Endometrial microvascular endothelial cells (primary cell): Measurements from ENCODE around the gene SOAT2. TPM values are rescaled to one million over a fixed set of nuclear protein-coding genes. Genes with fewer than 3 reads are reported as not detected.

Source experiments
- in situ Hi-C: cut with HindIII; loops from 2 replicates; pipeline ENCODE4 v1.10.0; 2017; ENCODE audit warnings: low sequenced_read_pairs, low pct_unique_long_range_greater_than_20kb; ENCODE audit errors: inconsistent ontology term
- total RNA-seq: library from RNA; depleted of rRNA; stranded (reverse); fragments of >200 nt; gene quantifications from one replicate; pipeline ENCODE4 v1.2.3, GENCODE V29; 2015; ENCODE audit errors: inconsistent ontology term

The SOAT2 gene, protein sequence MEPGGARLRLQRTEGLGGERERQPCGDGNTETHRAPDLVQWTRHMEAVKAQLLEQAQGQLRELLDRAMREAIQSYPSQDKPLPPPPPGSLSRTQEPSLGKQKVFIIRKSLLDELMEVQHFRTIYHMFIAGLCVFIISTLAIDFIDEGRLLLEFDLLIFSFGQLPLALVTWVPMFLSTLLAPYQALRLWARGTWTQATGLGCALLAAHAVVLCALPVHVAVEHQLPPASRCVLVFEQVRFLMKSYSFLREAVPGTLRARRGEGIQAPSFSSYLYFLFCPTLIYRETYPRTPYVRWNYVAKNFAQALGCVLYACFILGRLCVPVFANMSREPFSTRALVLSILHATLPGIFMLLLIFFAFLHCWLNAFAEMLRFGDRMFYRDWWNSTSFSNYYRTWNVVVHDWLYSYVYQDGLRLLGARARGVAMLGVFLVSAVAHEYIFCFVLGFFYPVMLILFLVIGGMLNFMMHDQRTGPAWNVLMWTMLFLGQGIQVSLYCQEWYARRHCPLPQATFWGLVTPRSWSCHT
- total RNA-seq = not detected

DNA sequence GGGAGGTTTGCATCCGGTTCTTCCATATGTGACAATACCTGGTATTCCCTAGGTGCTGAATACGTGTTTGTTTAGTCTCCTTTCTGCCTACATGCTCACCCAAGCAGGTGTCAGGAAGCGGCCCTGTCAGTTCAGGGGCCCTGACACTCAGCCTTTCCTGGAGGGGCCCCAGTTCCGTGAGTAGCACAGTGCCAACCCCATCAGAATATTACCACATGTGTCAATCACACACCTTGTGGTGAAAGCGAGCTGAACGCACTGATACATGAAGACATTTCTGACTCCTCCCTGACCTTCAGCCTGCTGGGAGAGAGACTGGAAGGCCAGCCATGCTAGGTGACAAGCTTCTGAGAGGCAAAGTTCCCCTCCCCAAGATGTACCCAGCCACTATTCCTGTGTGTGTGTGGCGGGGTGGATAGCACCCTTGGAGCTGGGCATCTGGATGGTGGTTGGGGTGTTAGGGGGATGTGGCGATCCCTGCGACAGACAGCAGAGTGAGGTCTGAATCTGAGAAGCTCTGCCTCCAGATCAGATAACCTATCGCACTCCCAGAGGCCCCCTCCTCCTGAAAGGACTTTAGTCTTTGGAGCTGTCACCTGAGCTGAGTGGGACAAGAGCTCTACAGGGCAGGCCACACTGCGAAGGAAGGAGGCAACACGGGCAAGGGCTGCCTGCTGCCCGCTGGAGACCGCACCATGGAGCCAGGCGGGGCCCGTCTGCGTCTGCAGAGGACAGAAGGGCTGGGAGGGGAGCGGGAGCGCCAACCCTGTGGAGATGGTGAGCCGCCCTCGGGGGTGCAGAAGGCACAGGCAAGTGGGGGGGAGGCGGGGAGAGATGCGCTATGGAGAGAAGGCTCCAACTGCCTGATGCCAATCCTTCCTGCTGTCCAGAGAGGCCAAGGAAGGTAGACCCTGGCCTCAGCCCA, at the start of gene SOAT2:
Gene SOAT2 (plus strand): TSS at position 604 of the 925 bp plus-strand sequence. CDS start 92 bp downstream, at position 696.
- in situ Hi-C loops = no loop called here

DNA sequence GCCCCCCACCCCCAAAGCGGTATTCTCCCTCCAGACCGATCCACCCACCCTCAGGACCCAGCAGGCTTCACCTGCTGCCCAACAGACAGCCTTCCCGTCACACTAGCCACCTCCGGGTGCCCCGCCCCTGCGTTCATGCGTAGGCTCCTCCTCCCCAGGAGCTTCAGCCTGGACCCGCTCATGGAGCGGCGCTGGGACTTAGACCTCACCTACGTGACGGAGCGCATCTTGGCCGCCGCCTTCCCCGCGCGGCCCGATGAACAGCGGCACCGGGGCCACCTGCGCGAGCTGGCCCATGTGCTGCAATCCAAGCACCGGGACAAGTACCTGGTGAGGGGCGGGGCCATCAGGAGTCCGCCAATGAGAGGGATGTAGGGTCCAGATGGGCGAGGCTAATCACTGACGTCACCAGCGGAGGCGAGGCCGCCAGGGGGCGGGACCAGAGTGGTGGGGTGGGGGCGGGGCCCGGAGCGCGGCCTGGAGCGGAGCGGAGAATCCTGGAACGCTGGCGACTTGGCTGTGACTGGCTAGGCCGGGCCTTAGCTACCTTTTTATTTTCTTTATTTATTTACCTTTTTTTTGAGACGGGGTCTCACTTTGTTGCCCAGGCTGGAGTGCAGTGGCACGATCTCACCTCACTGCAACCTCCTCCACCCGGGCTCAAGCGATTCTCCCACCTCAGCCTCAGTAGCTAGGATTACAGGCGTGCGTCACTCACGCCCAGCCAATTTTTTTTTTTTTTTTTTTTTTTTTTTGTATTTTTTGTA, 49.0 kb upstream of the SOAT2 start:
- in situ Hi-C loops = no loop called here

DNA sequence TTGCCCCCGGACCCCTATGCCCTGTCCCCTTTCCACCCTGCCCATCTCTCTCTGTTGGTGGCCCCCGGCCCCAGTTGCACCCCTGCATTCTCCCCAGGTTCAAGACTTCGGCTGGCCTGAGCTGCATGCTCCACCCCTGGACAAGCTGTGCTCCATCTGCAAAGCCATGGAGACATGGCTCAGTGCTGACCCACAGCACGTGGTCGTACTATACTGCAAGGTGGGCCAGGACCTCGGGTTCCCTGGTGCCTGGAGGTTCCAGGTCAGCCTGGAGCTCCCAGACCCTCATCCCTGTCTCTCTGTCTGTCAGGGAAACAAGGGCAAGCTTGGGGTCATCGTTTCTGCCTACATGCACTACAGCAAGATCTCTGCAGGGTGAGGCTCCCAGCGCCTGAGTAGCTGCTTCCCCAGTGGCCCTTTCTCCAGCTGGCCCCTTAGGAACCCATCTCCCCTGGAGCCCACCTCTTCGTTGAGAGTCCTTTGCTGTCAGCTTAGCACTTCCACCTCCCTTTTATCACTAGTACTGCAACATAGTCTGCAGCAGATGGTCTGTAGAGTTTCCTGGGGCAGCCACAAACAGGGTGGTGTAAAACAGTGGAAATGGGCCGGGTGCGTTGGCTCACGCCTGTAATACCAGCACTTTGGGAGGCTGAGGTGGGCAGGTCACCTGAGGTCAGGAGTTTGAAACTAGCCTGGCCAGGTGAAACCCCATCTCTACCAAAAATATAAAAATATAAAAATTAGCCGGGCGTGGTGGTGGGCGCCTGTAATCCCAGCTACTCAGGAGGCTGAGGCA, 47.6 kb upstream of the SOAT2 start:
- in situ Hi-C loops = no loop called here

DNA sequence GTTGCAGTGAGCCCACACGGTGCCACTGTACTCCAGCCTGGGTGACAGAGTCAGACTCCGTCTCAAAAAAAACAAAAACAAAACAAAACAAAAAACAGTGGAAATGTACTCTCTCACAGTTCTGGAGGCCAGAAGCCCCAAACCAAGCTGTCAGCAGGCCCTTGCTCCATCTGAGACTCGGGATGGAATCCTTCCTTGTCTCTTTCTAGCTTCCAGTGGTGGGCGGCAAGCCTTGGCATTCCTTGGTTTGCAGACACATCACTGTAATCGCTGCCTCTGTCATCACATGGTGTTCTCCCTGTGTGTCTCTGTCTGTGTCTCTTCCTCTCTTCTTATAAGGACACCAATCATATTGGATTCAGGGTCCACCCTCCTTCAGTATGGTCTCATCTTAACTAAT, 47.0 kb upstream of the SOAT2 start:
- in situ Hi-C loops = no loop called here

DNA sequence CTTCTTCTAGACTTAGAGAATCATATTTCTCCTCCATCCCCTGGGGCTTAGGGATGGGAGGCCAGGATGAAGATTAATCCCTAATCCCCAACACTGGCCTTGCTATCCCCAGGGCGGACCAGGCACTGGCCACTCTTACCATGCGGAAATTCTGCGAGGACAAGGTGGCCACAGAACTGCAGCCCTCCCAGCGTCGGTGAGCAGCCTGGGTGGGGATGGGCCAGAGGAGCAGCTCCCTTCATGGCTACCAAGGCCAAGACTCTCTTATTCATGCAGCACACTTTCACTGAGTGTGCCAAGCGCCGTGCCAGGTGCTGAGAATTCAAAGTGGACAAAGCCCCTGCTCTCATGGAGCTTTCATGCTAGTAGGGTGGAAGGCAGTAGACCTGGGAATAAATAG, 46.4 kb upstream of the SOAT2 start:
- in situ Hi-C loops = no loop called here

DNA sequence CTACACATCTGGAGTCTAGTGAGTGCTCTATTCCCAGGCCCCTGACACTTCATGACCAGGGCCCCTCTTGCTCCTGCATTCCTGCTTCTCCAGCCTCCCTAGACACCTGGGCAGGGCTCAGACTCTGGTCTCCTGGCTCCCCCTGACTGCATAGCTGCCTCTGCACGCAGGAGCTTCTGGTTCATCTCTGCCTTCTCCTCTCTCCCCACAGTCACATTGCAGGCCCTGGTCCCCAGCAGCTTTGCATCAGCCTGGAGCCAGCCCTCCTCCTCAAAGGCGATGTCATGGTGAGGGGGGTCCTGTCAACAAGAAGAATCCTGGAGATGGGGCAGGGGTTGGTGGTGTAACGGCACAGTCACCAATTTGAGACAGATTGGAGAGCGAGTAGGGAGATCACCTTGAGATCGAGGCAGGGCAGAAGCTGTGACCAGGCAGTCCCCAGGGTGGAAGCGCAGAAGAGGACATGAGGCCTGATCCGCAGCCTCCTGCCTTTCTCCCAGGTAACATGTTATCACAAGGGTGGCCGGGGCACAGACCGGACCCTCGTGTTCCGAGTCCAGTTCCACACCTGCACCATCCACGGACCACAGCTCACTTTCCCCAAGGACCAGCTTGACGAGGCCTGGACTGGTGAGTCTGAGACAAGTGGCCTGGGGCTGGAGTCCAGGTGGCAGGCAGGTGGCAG, 45.3 kb upstream of the SOAT2 start:
- in situ Hi-C loops = no loop called here

DNA sequence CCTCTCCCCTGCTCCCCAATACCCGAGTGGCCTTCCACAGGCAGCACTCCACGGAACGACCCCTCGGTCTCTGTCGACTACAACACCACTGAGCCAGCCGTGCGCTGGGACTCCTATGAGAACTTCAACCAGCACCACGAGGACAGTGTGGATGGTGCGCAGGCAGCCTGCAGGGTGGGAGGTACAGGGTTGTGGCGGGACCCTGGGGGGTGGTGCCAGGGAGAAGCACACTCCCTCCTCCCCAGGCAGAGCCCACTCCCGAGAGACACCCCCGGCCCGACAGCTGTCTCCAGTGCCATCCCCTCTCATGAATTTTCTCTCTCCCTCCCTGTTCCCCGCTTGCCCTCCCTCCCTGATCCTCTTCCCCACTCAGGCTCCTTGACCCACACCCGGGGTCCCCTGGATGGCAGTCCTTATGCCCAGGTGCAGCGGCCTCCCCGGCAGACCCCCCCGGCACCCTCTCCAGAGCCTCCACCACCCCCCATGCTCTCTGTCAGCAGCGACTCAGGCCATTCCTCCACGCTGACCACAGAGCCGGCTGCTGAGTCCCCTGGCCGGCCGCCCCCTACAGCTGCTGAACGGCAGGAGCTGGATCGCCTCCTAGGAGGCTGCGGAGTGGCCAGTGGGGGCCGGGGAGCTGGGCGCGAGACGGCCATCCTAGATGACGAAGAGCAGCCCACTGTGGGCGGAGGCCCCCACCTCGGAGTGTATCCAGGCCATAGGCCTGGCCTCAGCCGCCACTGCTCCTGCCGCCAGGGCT, 44.4 kb upstream of the SOAT2 start:
- in situ Hi-C loops = no loop called here

DNA sequence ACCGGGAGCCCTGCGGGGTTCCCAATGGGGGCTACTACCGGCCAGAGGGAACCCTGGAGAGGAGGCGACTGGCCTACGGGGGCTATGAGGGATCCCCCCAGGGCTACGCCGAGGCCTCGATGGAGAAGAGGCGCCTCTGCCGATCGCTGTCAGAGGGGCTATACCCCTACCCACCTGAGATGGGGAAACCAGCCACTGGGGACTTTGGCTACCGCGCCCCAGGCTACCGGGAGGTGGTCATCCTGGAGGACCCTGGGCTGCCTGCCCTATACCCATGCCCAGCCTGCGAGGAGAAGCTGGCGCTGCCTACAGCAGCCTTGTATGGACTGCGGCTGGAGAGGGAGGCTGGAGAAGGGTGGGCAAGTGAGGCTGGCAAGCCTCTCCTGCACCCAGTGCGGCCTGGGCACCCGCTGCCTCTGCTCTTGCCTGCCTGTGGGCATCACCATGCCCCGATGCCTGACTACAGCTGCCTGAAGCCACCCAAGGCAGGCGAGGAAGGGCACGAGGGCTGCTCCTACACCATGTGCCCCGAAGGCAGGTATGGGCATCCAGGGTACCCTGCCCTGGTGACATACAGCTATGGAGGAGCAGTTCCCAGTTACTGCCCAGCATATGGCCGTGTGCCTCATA, 43.7 kb upstream of the SOAT2 start:
- in situ Hi-C loops = no loop called here

DNA sequence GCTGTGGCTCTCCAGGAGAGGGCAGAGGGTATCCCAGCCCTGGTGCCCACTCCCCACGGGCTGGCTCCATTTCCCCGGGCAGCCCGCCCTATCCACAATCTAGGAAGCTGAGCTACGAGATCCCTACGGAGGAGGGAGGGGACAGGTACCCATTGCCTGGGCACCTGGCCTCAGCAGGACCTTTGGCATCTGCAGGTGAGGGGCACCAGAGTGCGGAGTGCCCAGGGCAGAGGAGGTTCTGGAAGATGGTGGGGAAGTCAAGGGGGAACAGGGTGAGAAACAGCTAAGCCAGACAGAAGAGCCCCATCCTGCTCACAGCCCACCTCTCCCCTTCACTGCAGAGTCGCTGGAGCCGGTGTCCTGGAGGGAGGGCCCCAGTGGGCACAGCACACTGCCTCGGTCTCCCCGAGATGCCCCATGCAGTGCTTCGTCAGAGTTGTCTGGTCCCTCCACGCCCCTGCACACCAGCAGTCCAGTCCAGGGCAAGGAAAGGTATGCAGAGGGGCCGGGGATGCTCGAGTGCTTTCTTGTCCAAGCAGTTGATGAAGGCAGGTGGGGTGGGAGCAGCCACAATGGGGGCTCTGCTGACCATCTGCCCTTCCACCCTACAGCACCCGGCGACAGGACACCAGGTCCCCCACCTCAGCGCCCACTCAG, 43.1 kb upstream of the SOAT2 start:
- in situ Hi-C loops = no loop called here

DNA sequence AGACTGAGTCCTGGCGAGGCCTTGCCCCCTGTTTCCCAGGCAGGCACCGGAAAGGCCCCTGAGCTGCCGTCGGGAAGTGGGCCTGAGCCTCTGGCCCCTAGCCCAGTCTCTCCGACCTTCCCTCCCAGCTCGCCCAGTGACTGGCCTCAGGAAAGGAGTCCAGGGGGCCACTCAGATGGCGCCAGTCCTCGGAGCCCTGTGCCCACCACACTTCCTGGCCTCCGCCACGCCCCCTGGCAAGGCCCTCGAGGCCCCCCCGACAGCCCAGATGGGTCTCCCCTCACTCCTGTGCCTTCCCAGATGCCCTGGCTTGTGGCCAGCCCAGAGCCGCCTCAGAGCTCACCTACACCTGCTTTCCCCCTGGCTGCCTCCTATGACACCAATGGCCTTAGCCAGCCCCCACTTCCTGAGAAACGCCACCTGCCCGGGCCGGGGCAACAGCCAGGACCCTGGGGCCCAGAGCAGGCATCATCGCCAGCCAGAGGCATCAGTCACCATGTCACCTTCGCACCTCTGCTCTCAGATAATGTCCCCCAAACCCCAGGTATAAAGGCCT, 42.5 kb upstream of the SOAT2 start:
- in situ Hi-C loops = no loop called here

DNA sequence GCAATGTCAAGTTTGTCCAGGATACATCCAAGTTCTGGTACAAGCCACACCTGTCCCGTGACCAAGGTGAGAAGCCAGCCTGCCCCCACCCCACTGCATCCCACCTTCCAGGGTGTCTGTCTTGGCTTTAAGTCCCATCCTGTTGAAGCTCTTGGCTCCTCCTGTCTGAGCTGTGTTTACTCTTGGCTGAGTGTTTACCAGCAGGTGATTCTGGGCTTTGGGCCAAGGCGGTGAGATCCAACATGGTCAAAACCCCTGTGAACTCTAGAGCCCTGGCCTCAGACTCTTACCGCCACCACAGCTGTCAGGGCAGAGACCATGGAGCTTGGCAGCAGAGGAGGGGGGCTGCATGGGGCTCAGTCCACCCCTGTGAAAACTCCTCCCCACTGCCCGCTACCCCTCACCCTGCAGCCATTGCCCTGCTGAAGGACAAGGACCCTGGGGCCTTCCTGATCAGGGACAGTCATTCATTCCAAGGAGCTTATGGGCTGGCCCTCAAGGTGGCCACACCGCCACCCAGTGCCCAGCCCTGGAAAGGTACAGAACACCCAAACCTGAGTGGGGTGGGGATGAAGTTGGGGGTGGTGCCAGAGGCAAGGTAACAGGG, 41.8 kb upstream of the SOAT2 start:
- in situ Hi-C loops = no loop called here

DNA sequence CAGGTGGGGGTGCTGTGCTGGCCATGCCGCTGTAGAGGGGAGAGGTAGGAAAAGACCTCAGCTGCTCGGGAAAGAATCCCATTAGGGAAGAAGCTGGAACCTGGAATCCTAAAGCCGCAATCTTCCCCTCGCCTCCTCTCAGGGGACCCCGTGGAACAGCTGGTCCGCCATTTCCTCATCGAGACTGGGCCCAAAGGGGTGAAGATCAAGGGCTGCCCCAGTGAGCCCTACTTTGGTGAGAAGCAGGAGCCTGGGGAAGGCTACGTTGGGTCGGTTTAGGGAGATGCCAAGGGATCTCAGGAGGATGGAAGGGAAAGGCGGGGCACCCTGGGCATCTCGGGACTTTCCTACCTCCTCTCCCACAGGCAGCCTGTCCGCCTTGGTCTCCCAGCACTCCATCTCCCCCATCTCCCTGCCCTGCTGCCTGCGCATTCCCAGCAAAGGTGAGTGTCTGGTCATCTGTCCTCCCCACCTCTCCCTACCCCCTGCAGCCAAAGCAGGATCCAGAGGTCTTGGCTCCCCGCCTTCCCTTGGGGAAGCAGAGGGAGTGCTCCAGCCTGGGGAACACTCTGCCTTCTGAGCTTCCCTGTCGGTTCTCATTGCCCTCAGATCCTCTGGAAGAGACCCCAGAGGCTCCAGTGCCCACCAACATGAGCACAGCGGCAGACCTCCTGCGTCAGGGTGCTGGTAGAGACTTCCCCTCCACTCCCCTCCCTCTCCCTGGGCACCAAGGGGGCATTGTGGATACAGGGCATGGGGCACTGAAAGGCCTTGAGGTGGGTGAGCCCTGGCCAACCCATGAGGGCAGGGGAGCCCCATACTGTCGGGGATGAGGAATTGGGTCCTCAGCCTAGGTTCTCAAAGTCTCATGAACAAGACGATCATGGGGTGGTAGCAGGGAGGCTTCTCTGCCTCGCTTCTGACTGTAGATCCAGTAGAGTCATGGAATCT, 41.0 kb upstream of the SOAT2 start:
- in situ Hi-C loops = no loop called here

DNA sequence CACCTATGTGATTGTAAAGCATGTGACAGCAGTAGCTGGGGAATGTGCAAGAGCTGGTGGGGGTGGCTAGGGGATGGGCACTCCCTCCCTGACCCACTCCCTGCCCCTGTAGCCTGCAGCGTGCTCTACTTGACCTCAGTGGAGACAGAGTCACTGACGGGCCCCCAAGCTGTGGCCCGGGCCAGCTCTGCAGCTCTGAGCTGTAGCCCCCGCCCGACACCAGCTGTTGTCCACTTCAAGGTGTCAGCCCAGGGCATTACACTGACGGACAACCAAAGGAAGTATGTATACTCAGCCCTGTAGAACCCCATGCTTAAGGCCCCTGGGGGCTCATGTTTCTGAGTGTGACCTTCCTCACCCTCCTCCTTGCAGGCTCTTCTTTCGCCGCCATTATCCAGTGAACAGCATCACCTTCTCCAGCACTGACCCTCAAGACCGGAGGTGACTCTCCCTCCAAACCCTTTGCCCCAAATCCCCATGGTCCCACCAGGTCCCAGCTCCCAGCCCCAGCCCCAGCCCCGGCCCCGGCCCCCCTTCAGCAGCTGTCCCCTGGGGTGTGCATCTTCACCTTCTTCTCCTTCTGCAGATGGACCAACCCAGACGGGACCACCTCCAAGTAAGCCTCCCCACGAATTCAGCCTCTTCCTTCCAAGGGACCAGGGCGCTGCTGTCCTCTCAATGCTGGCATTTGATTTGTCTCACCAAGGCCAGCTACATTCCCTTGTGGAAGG, 40.1 kb upstream of the SOAT2 start:
- in situ Hi-C loops = no loop called here
